GM21529 (cell line): ENCODE data around the gene TRO.

Experiments used
- ATAC-seq: cut with Tn5 transposase; IDR thresholded peaks from one replicate; pipeline ENCODE4 v1.9.1; 2021; ENCODE audit not compliant: unreplicated experiment

The TRO gene, protein sequence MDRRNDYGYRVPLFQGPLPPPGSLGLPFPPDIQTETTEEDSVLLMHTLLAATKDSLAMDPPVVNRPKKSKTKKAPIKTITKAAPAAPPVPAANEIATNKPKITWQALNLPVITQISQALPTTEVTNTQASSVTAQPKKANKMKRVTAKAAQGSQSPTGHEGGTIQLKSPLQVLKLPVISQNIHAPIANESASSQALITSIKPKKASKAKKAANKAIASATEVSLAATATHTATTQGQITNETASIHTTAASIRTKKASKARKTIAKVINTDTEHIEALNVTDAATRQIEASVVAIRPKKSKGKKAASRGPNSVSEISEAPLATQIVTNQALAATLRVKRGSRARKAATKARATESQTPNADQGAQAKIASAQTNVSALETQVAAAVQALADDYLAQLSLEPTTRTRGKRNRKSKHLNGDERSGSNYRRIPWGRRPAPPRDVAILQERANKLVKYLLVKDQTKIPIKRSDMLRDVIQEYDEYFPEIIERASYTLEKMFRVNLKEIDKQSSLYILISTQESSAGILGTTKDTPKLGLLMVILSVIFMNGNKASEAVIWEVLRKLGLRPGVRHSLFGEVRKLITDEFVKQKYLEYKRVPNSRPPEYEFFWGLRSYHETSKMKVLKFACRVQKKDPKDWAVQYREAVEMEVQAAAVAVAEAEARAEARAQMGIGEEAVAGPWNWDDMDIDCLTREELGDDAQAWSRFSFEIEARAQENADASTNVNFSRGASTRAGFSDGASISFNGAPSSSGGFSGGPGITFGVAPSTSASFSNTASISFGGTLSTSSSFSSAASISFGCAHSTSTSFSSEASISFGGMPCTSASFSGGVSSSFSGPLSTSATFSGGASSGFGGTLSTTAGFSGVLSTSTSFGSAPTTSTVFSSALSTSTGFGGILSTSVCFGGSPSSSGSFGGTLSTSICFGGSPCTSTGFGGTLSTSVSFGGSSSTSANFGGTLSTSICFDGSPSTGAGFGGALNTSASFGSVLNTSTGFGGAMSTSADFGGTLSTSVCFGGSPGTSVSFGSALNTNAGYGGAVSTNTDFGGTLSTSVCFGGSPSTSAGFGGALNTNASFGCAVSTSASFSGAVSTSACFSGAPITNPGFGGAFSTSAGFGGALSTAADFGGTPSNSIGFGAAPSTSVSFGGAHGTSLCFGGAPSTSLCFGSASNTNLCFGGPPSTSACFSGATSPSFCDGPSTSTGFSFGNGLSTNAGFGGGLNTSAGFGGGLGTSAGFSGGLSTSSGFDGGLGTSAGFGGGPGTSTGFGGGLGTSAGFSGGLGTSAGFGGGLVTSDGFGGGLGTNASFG (N-terminal part only)

GRCh38 chrX:54920610-54921426 is at the start of gene TRO:
TRO (plus strand) TSS chrX:54920824; CDS start chrX:54922247, 1,423 bp downstream.
- ATAC-seq, result no peak

- ATAC-seq, result no peak
Measured at GRCh38 chrX:54885740-54886139, 34.9 kb upstream of the TRO start.

DNA sequence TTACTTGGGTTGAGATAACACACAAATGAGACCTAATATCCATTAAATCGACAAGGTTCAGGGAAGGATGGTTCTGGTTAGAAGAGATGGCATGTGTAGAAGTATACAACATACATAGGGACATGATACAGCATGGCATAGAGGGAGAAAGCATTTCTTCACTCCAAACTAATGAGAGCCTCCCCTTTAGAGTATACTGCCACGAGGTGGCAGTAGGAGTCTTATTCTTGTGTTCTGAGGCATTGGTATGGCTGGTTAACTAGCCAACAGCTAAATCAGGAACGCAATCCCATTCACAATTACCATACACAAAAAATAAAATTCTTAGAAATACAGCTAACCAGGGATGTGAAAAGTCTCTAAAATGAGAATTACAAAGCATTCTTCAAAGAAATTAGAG is 29.1 kb upstream of the TRO start:
- no peak for ATAC-seq

- ATAC-seq, result no peak
Measured at GRCh38 chrX:54894159-54894558, 26.5 kb upstream of the TRO start.

DNA sequence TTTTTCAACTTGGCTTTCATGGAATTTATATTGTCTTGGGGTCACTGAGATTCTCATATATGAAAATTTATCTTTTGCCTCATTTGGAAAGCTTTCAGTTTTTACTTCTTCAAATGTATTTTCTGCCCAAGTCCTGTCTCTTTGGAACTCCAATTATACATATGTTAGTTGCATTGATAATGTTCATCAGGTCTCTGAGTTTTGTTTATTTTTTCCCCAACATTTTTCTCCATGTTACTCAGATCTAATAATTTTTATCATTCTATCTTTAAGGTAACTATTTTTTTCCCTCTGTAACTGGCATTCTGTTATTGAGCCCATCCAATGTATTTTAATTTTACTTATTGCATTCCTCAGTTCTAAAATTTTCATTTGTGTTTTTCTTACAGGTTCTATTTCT is 10.7 kb upstream of the TRO start:
- no peak for ATAC-seq

DNA sequence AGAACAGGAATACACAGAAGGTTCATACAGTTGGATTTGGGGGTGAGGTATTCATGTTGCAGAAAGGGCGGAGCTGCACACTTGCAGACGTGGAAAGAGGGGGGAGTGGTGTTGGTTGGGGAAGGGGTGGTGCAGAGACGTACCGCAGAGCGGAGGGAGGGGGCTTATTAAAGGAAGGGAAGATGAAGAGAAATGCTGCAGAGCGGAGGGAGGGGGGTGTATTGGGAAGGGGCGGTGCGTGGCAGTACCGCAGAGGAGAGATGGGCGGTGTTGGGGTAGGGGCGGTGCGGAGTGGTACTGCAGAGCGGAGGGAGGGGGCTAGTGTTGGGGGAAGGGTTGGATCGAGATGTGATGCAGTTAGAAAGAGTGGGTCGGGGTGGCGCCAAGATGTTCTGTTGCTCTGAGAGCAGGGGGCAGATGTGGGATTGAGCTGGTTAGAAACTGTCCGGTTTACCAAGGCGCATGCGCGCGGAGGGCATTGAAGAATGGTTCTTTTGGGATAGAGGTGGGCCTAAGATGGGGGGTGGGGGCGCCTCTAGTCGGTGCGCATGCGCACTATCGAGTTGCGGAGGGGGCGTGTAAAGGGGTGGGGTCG is 900 bp downstream of the TRO start:
- peak; percentile 65 for ATAC-seq

GRCh38 chrX:54922547-54922946 is 1.9 kb downstream of the TRO start:
- no peak for ATAC-seq

DNA sequence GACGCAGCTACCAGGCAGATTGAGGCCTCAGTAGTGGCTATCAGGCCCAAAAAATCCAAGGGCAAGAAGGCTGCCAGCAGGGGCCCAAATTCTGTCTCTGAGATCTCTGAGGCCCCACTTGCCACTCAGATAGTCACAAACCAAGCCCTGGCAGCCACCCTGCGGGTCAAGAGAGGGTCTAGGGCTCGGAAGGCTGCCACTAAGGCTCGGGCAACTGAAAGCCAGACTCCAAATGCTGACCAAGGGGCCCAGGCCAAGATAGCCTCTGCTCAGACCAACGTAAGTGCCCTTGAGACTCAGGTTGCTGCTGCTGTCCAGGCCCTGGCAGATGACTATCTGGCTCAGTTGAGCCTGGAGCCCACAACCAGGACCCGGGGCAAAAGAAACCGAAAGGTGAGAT is 2.8 kb downstream of the TRO start:
- ATAC-seq, result no peak

GRCh38 chrX:54926978-54927377 is 6.4 kb downstream of the TRO start:
- no peak for ATAC-seq

DNA sequence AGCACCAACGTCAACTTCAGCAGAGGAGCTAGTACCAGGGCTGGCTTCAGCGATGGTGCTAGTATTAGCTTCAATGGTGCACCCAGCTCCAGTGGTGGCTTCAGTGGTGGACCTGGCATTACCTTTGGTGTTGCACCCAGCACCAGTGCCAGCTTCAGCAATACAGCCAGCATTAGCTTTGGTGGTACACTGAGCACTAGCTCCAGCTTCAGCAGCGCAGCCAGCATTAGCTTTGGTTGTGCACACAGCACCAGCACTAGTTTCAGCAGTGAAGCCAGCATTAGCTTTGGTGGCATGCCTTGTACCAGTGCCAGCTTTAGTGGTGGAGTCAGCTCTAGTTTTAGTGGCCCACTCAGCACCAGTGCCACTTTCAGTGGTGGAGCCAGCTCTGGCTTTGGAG is 8.3 kb downstream of the TRO start:
- ATAC-seq, result no peak

DNA sequence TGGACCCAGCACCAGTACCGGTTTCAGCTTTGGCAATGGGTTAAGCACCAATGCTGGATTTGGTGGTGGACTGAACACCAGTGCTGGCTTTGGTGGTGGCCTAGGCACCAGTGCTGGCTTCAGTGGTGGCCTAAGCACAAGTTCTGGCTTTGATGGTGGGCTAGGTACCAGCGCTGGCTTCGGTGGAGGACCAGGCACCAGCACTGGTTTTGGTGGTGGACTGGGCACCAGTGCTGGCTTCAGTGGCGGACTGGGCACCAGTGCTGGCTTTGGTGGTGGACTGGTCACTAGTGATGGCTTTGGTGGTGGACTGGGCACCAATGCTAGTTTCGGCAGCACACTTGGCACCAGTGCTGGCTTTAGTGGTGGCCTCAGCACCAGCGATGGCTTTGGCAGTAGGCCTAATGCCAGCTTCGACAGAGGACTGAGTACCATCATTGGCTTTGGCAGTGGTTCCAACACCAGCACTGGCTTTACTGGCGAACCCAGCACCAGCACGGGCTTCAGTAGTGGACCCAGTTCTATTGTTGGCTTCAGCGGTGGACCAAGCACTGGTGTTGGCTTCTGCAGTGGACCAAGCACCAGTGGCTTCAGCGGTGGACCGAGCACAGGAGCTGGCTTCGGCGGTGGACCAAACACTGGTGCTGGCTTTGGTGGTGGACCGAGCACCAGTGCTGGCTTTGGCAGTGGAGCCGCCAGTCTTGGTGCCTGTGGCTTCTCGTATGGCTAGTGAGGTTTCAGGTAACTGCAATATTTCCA is 9.8 kb downstream of the TRO start:
- no peak for ATAC-seq

GRCh38 chrX:54931107-54931506 is 10.5 kb downstream of the TRO start:
- ATAC-seq, result no peak

- ATAC-seq, result no peak
Measured at GRCh38 chrX:54933150-54933826, 12.7 kb downstream of the TRO start.

DNA sequence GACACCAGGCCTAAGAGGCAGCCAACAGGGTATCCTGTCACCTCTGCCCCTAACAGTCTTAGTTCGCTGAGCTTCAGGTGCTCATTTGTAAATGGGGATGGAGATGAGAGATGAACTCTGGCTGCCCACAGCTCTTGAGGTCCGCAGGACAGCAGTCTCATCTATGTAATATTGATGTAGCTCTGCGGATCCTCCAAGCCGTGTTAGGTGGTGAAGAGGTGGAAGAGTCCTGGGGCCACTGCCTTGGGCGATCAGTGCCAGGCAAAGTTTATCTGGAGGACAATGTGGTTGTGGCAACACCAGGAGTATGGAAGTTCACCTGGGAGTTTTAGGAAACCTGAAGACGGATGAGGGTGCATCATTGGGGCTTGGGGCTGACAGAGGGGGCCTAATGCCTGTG is 13.4 kb downstream of the TRO start:
- no peak for ATAC-seq

- no peak for ATAC-seq
Measured at GRCh38 chrX:54934890-54935289, 14.3 kb downstream of the TRO start.

DNA sequence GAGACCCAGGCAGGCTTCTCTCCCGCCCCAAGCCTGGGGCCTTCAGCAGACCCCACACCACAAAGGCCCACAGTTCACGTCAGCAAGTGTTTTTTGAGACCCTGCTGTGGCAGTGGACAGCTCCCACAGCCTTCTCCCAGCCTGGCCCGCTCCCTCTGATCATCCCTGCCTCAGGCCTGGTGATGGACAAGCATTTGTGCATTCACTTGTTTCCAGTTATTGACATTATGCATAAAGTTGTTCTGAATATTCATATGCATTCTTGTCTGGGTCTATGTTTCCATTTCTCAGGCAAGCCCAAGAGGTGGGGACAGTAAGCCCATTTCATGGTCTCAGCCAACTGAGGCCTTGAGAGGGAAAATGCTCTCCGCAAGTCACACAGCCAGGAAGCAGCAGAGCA is 14.7 kb downstream of the TRO start:
- ATAC-seq, result no peak

GRCh38 chrX:54937416-54937815 is 16.8 kb downstream of the TRO start:
- no peak for ATAC-seq

GRCh38 chrX:54944816-54945215 is 24.2 kb downstream of the TRO start:
- ATAC-seq, result no peak

- ATAC-seq, result no peak
Measured at GRCh38 chrX:54945224-54945623, 24.6 kb downstream of the TRO start.
